ENCODE results near the gene MTMR10.

Gene MTMR10

GRCh38 chr15:30958219-30958618 is 33.2 kb downstream of the MTMR10 start:
- no peak for DNase-seq

DNA sequence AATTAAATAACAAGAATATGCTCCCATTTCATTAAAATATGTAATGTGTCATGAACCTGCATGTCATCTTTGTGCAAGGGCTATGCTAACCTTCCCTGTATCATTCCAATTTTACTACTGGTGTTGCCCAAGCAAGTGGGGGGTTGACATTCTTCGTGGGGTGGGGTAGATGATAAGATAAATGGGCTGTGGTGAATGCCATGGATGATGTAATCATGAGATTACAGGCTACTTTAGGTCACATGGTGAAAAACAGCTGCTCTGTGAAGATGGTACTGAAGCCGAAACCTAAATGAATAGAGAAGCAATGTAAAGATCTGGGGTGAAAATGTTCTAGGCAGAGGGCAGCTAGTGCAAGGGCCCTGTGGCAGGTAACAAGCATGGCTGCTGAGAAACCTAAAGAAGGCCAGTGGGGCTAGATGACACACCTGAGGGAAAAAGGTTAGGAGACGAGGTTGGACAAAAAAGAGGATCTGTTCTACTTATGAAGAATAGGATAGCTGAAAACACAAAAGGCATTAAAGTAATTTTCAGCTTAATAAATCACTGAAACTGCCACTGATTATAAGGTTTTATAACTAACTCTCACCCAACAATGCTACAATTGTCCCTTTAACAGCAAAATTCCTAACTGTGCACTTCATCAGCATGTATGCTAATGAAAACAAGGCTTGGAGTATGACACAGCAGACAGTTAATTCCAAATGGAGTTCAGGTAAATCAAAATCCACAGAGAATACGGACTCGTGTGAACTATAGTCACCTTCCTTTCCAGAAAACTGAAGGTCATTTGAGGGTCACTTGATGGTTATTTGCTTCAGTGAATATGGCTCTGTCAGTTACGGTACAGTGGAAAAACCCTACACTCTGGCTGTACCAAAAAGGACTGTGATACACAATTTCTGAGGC is 35.0 kb downstream of the MTMR10 start:
- DNase-seq, result no peak

- no peak for DNase-seq
Observed at GRCh38 chr15:30954674-30955073, 36.8 kb downstream of the MTMR10 start.

GRCh38 chr15:30953731-30954378 is 37.6 kb downstream of the MTMR10 start:
- DNase-seq, result no peak

DNA sequence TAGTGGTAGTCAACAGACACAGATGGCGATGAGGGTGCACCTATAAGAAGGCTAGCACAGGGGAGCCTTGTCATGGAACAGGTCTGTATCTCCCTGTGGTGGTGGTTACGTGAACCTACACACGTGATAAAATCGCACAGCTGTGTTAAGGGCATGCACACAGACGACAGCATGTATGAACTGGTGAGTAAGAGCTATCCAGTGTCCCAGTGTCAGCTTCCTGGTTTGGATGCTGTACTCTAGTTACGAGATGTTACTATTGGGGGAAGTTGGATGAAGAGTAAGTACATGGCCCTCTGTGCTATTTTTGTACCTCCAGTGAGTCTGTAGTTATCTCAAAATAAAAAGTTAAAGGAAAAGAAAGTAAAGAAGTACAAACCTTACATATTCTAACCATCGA is 38.2 kb downstream of the MTMR10 start:
- no peak for DNase-seq

DNA sequence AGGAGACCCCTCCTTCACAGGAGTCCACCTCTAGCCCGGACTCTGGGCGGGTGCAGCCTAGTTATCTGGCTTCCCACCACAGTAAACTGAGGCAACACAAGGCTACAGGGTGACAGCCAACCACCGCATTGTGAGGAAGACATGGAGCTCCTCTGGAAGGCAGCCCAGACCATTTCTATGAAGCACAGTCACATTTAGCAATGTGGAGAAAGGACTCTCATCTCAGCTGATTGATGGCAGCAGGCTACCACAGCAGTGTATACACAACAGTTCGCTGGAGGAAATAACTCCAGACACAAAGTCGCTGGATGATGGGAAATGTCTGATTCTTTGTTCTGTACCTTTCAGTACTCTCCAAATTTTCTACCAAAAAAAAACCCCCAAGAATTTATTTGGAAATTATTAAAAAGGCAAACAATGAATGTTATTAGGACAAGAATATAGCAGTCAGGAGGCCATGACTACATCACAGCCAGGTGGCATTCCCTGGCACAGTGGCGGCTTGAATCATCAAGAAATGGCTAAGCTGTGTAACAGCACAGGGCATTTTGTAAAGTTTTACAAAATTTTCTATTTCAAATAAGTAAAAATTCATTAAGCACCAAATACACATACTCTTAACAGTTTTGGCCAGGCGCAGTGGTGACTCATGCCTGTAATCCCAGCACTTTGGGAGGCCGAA is 47.6 kb downstream of the MTMR10 start:
- DNase-seq, result no peak

DNA sequence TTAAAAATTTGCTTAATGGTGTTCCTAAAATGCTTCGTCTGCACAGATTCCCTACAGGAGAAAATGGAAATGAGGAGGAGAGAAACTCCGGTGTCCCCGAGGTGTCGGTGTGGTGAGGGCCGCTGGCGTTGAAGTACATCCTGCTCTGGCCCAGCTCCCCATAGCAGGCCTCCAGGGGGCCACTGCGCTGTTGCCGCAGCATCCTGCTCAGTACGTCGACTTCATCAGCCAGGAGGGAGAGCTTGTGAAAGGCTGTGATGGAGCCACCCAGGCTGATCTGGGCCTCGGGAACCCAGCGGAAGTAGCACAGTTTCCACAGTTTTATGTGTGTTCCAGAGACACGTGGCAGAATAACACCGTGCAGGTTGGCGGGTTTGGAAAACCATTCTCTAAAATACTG is 49.9 kb downstream of the MTMR10 start:
- DNase-seq, result no peak

DNA sequence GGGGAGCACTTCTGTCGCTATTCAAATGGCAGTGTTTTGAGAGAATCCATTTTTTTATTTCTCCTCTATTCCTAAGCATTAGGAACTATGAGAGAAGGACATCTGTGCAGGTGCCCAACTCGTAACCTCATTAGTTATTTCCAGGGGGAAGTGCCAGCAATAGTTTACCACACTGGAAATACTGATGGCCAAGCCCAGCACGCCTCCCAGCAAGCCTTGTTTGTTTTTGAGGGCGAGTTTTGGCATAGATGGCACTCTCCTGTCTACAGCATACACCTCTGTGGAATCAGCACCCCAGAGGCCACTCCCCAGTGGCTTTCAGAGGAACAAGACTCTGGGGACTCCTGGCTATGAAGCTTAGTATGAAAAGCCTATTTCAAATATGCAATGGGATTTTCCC is 51.1 kb downstream of the MTMR10 start:
- DNase-seq, result no peak

DNA sequence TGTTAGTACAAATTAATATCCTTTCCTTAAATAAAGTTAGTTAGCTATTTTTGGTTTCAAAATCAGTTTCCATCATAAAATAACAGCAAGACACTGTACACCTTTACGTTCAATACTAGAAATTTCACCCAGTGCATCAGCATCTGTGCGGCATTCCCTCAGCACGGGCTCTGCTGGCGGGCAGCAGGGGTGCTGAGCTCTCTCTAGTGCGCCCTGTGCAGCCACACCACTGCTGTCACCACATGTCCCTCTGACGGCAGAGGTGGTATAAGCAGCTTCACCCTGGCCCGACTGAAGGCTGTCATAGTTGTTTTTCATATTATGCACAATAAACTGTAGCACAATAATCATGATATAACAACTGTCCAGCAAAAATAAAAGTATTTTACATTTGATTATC is 52.3 kb downstream of the MTMR10 start:
- DNase-seq, result no peak

GRCh38 chr15:30933293-30933692 is 58.1 kb downstream of the MTMR10 start:
- DNase-seq, result no peak

DNA sequence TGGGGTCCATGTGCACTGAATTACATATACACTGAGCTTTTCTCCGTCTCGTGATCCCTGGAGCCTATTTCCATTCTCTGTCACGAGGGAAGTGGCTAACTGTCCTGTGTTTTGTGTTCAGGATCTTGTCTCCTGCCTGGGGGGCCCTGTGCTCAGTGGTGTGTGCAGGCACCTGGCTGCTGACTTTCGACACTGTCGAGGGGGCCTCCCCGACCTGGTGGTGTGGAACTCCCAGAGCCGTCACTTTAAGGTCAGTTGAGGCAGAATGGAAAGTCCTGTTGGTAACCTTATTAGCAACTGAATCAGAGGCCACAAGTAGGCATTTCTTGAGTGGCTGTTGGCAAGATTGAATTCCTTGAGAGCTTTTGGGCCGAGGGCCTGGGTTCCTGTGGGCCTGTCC is 61.0 kb downstream of the MTMR10 start:
- DNase-seq, result no peak

- no peak for DNase-seq
Observed at GRCh38 chr15:30929982-30930381, 61.4 kb downstream of the MTMR10 start.

GRCh38 chr15:30929064-30929669 is 62.3 kb downstream of the MTMR10 start:
- no peak for DNase-seq

GRCh38 chr15:30928076-30928475 is 63.4 kb downstream of the MTMR10 start:
- no peak for DNase-seq

DNA sequence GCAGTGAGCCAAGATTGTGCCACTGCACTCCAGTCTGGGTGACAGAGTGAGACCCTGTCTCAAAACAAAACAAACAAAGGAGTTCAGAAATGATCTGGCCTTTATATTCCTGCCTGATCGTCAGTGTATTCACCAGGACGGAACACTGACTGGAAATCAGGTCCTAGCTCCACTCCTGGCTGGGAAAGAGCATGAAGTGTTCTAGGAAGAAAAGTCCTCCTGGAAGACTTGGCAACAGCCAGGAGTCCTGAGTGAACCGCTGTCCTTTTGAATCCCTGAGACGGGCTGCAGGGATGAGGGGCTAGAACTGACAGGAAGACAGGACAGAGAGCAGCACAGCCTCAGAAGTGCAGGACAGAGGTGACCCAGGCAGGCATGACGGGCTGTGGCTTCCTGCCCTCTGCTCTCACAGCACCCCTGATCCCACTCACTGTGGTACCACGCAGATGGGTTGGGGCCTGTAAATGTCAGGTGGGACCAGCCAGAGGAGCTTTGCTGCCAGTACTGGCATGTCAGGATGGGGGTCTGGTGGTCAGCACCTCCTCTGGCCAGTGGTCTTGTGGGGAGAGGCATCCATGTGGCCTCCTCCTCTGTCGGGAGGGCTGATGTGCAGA is 64.2 kb downstream of the MTMR10 start:
- DNase-seq, result peak in 1 of 51 donors; percentile 22

- DNase-seq, result no peak
Observed at GRCh38 chr15:30926161-30926560, 65.3 kb downstream of the MTMR10 start.

DNA sequence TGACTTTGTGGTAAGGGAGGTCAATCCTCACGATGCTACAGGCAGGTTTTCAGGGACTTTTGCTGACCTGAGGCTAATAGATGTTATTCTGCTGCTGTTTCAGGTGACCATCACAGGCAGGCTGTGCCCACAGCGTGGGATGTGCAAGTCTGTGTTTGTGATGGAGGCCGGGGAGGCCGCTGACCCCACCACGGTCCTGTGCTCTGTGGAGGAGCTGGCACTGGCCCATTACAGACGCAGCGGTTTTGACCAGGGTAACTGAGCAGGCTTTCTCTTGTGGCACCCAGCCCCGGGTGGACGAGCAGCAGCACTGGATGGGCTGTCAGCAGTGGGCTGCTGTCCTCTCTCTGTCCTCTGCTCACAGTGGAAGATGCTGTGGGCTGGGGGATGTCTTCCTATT is 65.7 kb downstream of the MTMR10 start:
- no peak for DNase-seq

DNA sequence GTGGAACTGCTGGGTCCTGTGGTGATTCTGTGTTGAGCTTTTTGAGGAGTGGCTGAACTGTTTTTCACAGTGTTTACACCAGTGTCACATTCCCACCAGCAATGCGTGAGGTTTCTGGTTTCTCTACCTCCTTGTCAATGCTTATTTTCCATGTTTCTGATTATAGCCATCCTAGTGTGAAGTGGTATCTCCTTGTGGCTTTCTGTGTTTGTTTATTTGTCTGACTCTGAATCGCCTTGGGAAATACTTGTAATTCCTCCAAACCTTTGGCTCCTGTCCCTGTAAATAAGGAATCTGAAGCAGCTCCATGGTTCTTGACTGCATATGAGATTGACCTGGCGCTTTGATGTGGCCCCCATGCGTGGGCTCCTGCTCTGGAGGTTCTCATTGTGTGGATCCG is 67.1 kb downstream of the MTMR10 start:
- no peak for DNase-seq

GRCh38 chr15:30923429-30923828 is 68.0 kb downstream of the MTMR10 start:
- DNase-seq, result peak in 38 of 51 donors; percentile 15 to 90 (median 64)

DNA sequence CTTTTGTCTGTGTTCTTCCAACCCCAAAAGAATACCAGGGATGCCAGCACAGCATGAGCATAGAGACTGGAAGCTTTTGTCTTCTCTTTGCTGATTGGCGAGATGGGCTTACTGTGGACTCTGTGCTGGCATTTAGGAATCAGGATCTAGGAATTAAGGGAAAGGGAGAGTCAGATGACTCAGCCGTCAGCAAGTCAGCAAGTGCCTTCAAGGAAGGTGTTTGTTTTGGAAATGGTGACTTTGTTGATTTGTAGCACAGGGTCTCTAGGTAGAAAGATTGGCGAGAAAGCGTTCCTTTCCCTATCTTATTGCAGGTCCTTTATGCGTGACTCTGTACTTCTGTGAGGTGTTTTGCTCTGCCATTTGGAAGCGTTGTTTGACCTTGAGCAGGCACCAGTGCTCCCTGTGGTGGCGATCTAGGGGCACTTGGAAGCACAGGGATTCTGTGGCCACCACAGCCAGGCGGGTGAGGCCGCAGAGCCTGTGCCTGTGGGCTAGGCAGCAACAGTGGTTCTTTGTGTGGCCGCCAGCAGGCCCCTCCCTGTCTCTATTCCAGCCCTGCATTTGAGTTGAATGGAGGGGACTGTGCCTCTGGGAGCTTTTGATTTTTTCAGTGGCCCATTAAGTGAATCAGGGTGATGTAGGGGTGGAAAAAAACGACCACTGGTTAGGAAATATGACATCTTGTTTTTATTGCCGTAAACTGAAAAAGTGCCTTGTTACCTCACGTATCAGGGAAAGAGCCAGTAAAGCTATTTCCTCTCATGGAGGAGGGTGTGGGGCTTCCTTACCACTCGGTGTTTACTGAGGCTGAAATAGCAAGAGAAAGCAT is 68.7 kb downstream of the MTMR10 start:
- DNase-seq, result peak in 47 of 51 donors; percentile 13 to 94 (median 77)

Data from hypothalamus (tissue), 51 donors.